ENCODE results near the gene EYS.

EYS gene

DNA sequence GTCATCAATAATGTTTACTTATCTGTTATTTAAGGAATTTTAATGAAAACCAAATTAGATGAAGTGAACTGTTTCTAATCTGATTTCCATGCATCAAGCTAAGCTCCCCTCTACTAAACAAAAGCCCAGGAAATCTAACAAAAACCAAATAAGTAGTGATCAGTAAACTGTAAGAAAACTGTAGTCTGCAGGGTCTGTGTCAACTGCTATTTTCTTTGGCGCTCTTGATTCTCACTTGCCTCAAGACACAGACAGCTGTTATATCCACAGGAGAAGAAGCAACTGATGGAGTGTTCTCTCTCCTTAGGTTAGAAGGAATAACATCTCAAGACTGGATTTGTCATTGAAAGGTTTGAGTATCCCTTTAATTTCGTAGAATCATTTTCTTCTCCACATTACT, 1777.9 kb downstream of the EYS start:
- POLR2A ChIA-PET: no interaction called here
- CTCF ChIA-PET: interaction anchor here (4.3 kb wide), 1 partner anchor 403 kb away, joined by 23 read pairs; no protein-coding TSS in a partner anchor
- no peak for DNase-seq (ENCODE audit: extremely low spot score)
- TF ChIP-seq CTCF (IDR thresholded peaks at IDR 0.05; ENCODE audit: control extremely low read depth, extremely low read depth, low read depth, missing control alignments): no peak

DNA sequence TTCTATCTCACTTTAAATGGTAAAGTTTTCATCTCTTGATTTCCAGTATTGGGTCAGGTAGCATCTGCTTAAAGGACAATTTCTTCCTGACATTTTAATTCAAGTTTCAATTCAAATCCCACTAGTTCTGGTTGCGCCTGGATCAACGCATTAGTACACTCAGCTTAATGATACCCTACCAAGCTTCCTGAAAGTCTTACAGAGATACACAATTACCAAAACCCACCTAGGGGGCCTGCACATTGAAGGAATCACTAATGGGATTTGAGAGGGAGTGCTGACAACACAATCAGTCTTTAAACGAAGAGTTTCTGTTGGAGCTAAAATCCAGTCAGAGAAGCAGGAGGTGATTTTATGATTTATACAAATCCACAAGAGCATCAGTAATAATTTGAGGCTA, 1778.4 kb downstream of the EYS start:
- ChIA-PET CTCF (interaction anchor here (2.2 to 4.3 kb wide), 2 partner anchors 10 to 403 kb away, joined by 7 to 23 read pairs; no protein-coding TSS in a partner anchor), POLR2A (no interaction called here)
- no peak for DNase-seq (ENCODE audit: extremely low spot score)
- no peak for TF ChIP-seq CTCF (IDR thresholded peaks at IDR 0.05; ENCODE audit: control extremely low read depth, extremely low read depth, low read depth, missing control alignments)

DNA sequence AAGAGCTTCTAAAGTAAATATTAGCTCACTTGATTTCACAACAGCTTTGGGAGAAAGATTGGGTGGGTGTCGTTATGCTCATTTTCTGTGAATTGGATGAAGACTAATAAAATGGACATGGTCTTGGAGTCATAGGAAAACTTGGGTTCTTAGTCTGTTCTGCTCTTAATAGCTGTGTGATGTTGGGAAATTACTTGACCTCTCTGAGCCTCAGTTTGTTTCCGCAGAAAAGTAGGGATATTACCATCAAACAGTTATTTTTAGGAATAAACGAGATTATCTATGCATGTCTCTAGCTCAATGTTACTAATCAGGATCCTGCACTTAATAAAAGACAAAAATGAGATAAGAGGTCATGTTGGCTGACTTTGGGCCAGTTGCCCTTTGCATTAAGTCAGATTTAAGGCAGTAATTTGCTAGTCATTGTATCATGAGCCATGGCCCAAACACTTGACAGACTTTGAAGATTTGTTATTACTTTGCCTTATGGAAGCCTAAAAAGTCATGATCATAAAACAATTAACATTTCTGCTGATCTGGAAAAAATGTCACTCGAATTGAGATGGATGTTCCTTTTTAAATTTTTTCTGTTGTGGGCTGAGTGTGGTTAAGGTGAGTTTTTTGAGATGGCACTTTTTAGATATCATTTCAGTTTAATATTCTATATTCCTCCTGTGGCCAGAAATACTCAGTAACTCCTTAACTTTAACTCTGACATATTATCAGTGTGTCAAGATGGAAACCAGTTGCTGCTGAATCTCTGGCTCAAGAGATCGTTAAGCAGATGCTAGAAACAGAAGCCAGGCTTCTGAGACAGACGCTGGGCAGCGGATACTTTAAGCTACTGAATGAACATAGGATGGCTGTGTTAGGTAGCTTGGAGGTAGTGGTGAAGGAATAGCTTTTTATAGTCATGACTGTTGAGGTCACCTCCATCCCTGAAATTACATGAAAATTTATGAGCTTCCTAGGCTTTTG, 1779.8 kb downstream of the EYS start:
- no peak for TF ChIP-seq CTCF (IDR thresholded peaks at IDR 0.05; ENCODE audit: control extremely low read depth, extremely low read depth, low read depth, missing control alignments)
- DNase-seq (ENCODE audit: extremely low spot score): no peak
- ChIA-PET POLR2A (no interaction called here), CTCF (interaction anchor here (1.5 to 4.3 kb wide), 4 partner anchors 12 to 404 kb away, joined by 3 to 23 read pairs (median 5); no protein-coding TSS in a partner anchor)

DNA sequence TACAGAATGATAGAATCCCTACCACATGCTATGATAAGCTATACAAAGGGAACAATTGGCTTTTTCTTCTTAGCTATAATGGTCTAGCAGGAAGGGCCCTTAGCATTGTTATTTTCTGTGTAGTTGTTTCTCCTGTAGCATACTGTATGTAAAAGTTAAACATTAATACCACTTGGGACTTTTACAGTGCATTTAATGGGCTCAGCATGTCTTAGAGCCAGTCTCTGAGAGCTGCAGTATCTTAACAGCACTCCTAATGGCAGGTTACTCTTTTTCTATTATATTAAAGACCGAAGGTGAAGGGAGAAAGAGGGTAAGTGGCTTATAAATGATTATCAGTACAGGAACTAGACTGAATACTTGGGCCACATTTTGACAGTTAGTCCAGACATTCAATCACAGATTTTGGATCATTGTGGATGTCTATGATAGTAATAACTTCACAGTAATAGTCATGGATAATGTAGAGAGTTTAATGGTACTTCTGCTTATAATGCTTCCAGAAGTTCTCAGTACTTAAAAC, 1780.7 kb downstream of the EYS start:
- DNase-seq (ENCODE audit: extremely low spot score): no peak
- ChIA-PET CTCF (interaction anchor here (1.5 to 4.3 kb wide), 4 partner anchors 13 to 405 kb away, joined by 3 to 23 read pairs (median 5); no protein-coding TSS in a partner anchor), POLR2A (no interaction called here)
- TF ChIP-seq CTCF (IDR thresholded peaks at IDR 0.05; ENCODE audit: control extremely low read depth, extremely low read depth, low read depth, missing control alignments): no peak

DNA sequence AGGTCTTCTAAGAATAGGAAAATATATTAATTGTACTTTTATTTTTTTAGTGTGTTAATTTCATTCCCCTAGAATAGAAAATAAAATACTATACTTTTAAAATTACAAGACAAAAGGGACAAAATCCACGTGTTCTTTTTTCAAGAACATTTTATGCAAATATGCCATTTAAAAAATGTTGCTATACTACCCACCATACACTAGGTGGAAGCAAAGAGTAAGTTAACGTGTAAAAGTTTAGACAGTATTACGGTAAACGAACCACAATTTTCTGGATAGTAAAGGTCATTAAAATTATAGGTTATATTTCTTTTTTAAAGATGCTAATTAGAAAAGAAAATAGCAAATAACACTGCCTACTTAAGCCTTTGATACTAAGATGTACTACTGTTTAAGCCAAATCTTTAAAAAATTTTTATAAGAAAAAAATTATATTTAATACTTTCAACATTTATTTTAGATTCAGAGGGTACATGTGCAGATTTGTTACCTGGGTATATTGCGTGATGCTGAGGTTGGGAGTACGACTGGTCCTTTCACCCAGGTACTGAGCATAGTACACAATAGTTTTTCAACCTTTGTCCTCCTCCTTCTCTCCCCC, 1783.8 kb downstream of the EYS start:
- peak; percentile 61 for TF ChIP-seq CTCF (IDR thresholded peaks at IDR 0.05; ENCODE audit: control extremely low read depth, extremely low read depth, low read depth, missing control alignments)
- CTCF ChIA-PET: interaction anchor here (0.9 to 5.8 kb wide), 4 partner anchors 16 to 408 kb away, joined by 3 to 63 read pairs (median 4); no protein-coding TSS in a partner anchor
- POLR2A ChIA-PET: no interaction called here
- peak; percentile 43 for DNase-seq (ENCODE audit: extremely low spot score)

DNA sequence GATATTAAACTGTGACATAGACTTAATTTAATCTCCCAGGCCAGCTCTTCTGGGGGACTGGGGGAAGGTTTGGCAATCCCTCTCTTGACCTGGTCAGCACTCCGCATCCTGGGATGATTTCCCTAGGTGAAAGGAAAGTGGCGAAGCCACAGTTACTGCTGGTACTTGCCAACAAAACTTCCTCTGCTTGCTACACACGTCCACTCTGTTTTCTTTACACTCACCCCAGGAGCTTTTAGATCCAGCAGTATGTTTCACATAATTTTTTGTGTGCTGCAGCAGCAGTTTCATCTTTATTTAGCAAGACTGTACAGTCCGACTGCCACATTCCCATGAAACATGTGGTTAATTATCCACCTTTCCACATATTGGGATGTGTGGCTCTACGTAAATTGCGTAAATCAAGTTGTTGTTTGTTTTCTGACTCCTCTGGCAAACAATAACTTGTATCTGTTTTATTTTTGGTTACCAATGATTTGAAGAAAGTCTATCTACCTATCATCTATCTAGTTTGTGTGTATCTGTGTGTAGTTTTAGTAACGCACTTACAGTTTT, 1787.4 kb downstream of the EYS start:
- POLR2A ChIA-PET: no interaction called here
- no peak for DNase-seq (ENCODE audit: extremely low spot score)
- no peak for TF ChIP-seq CTCF (IDR thresholded peaks at IDR 0.05; ENCODE audit: control extremely low read depth, extremely low read depth, low read depth, missing control alignments)
- CTCF ChIA-PET: interaction anchor here (5.8 kb wide), 1 partner anchor 411 kb away, joined by 63 read pairs; no protein-coding TSS in a partner anchor

All from GM10248 (cell line).